ENCODE data around the gene KCNJ9.

KCNJ9 gene

DNA sequence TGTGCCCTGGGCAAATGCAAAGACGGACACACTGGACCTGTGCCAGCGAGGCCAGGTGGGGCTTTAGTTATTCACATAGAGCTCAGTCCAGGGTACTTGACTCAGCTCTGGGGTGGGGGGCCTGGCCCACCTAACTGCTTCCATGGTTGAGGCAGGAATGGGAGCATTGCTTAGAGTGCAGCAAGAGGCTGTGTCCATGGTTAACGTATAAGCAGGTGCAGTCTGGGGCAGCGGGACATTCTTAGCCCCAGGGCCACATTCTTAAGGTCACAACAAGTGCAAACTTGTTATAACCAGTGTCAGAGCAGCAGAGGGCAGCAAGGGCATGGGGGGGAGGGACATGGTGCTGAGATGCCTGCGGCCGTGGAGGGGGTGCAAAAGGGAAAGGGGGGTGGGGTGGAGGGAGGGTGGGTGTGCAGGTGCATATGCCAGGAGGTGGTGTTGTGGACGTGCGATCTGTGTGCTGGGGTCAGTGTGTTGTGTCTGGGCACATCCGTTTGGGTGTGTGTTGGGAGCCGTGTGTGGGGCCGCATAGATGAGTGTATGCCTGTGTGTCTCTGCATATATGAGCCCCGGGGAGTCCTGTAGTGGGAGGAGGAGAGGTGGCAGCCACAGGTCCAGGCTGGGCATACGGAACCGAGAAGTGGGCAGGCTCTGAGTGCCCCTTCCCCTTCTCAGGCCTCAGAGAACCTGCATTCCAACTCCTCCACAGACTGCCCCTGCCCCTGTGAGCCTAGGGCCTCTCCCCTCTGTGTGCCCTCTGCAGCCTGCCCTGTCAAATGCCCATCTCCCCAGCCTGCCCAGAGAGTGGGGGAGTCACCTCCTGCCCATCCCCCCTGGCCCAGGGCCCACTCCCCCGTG lies 19.7 kb upstream of the KCNJ9 start:
- H2AK5ac ChIP-seq (ENCODE audit: low read depth, low read length), result peak overlapping the region; percentile 86
- peaks cover 0 to 58% (median 0%) of the 10 kb centered on the region in 3 experiments for H3K27me3 ChIP-seq (ENCODE audit: control insufficient read depth in 3 of 3, insufficient read depth in 3 of 3, low read depth in 1 of 3, low read length in 3 of 3)
- peak overlapping the region; percentile 44 for H2BK120ac ChIP-seq (ENCODE audit: low read depth, low read length)
- H2BK5ac ChIP-seq (ENCODE audit: low read length), result peak overlapping the region; percentile 31
- no peaks in the 10 kb centered on the region for H3K79me1 ChIP-seq (ENCODE audit: low read depth, low read length)
- no peak overlapping the region for H4K8ac ChIP-seq (ENCODE audit: low read depth, low read length)
- no peak overlapping the region for H3K27ac ChIP-seq (replicated peaks; ENCODE audit: low read length)
- no peak overlapping the region for H3K4me3 ChIP-seq (ENCODE audit: low read length in 2 of 2)
- H2BK15ac ChIP-seq (ENCODE audit: low read length), result peak overlapping the region; percentile 44
- H3K4ac ChIP-seq (ENCODE audit: low read length), result no peak overlapping the region
- H2AFZ ChIP-seq (ENCODE audit: low read length), result peak overlapping the region; percentile 34
- peak overlapping the region; percentile 41 for H2BK12ac ChIP-seq (ENCODE audit: low read length)
- H4K91ac ChIP-seq (ENCODE audit: low read depth, low read length, poor library complexity), result no peak overlapping the region
- H3K23ac ChIP-seq (ENCODE audit: low read depth, low read length, poor library complexity), result peak overlapping the region; percentile 58
- WGBS, 2 donors (ENCODE audit: extremely low coverage in 2 of 2, insufficient read length in 2 of 2, insufficient replicate concordance in 1 of 2), result no CpG with 5 or more reads among the region's 15 CpGs
- no peak for DNase-seq (ENCODE audit: low spot score)
- H3K14ac ChIP-seq (ENCODE audit: low read length), result peak overlapping the region; percentile 83
- no peak overlapping the region for H3K9ac ChIP-seq (ENCODE audit: low read depth, low read length, poor library complexity)
- no peaks in the 10 kb centered on the region for H3K9me3 ChIP-seq (replicated peaks in 1 of 2; ENCODE audit: control insufficient read depth in 2 of 2, insufficient read depth in 1 of 2, low read depth in 1 of 2, low read length in 2 of 2)
- peaks cover 23 to 35% of the 10 kb centered on the region in 2 donors for H3K4me1 ChIP-seq (ENCODE audit: control insufficient read depth in 2 of 2, insufficient read depth in 1 of 2, low read depth in 1 of 2, low read length in 2 of 2)
- H3K4me2 ChIP-seq (ENCODE audit: insufficient read depth, low read length, poor library complexity, severe bottlenecking), result no peak overlapping the region
- H3K18ac ChIP-seq (ENCODE audit: low read length), result peak overlapping the region; percentile 82
- no peaks in the 10 kb centered on the region for H3K36me3 ChIP-seq (replicated peaks in 1 of 2; ENCODE audit: control insufficient read depth in 2 of 2, insufficient read depth in 2 of 2, low read length in 2 of 2)

DNA sequence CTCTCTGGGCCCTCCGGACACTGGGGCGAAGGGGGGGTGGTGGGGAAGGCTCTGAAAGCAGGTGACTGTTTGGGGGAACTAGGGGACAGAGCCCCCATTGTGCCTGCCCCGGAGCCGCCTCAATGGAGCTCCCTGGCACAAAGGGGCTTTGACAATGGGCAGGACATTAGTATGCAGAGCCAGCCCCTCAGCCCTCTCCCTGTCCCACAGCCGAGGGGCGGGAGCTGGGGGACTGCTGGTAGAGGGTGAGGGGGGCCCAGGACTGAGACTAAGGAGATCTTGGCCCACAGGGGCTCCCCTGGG lies 19.2 kb upstream of the KCNJ9 start:
- Histone ChIP-seq H2BK12ac (ENCODE audit: low read length) (no peak overlapping the region), H3K27ac (replicated peaks; ENCODE audit: low read length) (no peak overlapping the region), H3K36me3 (replicated peaks in 1 of 2; ENCODE audit: control insufficient read depth in 2 of 2, insufficient read depth in 2 of 2, low read length in 2 of 2) (no peaks in the 10 kb centered on the region), H3K18ac (ENCODE audit: low read length) (peak overlapping the region; percentile 82), H4K8ac (ENCODE audit: low read depth, low read length) (no peak overlapping the region), H3K27me3 (ENCODE audit: control insufficient read depth in 3 of 3, insufficient read depth in 3 of 3, low read depth in 1 of 3, low read length in 3 of 3) (peaks cover 0 to 58% (median 0%) of the 10 kb centered on the region in 3 experiments), H3K4me3 (ENCODE audit: low read length in 2 of 2) (no peak overlapping the region), H3K79me1 (ENCODE audit: low read depth, low read length) (no peaks in the 10 kb centered on the region), H2AK5ac (ENCODE audit: low read depth, low read length) (peak overlapping the region; percentile 86), H3K4ac (ENCODE audit: low read length) (no peak overlapping the region), H3K14ac (ENCODE audit: low read length) (no peak overlapping the region), H3K4me2 (ENCODE audit: insufficient read depth, low read length, poor library complexity, severe bottlenecking) (peak overlapping the region; percentile 28), H3K9me3 (replicated peaks in 1 of 2; ENCODE audit: control insufficient read depth in 2 of 2, insufficient read depth in 1 of 2, low read depth in 1 of 2, low read length in 2 of 2) (no peaks in the 10 kb centered on the region), H3K9ac (ENCODE audit: low read depth, low read length, poor library complexity) (no peak overlapping the region), H2BK5ac (ENCODE audit: low read length) (peak overlapping the region; percentile 31), H2BK120ac (ENCODE audit: low read depth, low read length) (peak overlapping the region; percentile 44), H2AFZ (ENCODE audit: low read length) (peak overlapping the region; percentile 34), H2BK15ac (ENCODE audit: low read length) (no peak overlapping the region), H4K91ac (ENCODE audit: low read depth, low read length, poor library complexity) (no peak overlapping the region), H3K4me1 (ENCODE audit: control insufficient read depth in 2 of 2, insufficient read depth in 1 of 2, low read depth in 1 of 2, low read length in 2 of 2) (peaks cover 27 to 41% of the 10 kb centered on the region in 2 donors), H3K23ac (ENCODE audit: low read depth, low read length, poor library complexity) (peak overlapping the region; percentile 58)
- no peak for DNase-seq (ENCODE audit: low spot score)
- no CpG with 5 or more reads among the region's 6 CpGs for WGBS, 2 donors (ENCODE audit: extremely low coverage in 2 of 2, insufficient read length in 2 of 2, insufficient replicate concordance in 1 of 2)

DNA sequence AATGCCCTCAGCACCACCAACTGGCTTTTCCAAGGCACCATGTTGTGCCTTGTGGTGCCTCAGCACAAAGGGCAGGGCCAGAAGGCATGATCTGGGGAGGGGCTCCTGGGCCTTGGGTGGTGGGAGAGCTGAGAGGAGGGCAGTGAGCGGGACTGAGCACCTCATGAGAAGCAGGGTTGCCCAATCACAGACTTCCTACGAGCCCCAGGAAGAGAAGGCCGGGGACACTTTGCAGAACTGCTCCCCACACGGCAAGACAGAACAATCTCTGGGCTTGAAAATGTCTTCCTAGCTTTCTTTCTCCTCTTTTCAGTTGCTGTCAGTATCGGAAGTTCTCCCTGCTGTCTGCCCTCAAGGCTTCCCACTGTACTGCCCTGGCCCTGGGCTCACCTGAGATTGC lies 18.2 kb upstream of the KCNJ9 start:
- Histone ChIP-seq H2AK5ac (ENCODE audit: low read depth, low read length) (peak overlapping the region; percentile 1), H3K18ac (ENCODE audit: low read length) (peak overlapping the region; percentile 12), H2BK15ac (ENCODE audit: low read length) (no peak overlapping the region), H3K4me2 (ENCODE audit: insufficient read depth, low read length, poor library complexity, severe bottlenecking) (no peak overlapping the region), H3K14ac (ENCODE audit: low read length) (peak overlapping the region; percentile 42), H4K8ac (ENCODE audit: low read depth, low read length) (no peak overlapping the region), H3K9me3 (replicated peaks in 1 of 2; ENCODE audit: control insufficient read depth in 2 of 2, insufficient read depth in 1 of 2, low read depth in 1 of 2, low read length in 2 of 2) (no peaks in the 10 kb centered on the region), H3K27ac (replicated peaks; ENCODE audit: low read length) (no peak overlapping the region), H3K27me3 (ENCODE audit: control insufficient read depth in 3 of 3, insufficient read depth in 3 of 3, low read depth in 1 of 3, low read length in 3 of 3) (peaks cover 0 to 56% (median 2%) of the 10 kb centered on the region in 3 experiments), H2BK120ac (ENCODE audit: low read depth, low read length) (no peak overlapping the region), H3K4me1 (ENCODE audit: control insufficient read depth in 2 of 2, insufficient read depth in 1 of 2, low read depth in 1 of 2, low read length in 2 of 2) (peaks cover 28 to 46% of the 10 kb centered on the region in 2 donors), H4K91ac (ENCODE audit: low read depth, low read length, poor library complexity) (no peak overlapping the region), H3K4me3 (ENCODE audit: low read length in 2 of 2) (no peak overlapping the region), H2BK12ac (ENCODE audit: low read length) (no peak overlapping the region), H3K4ac (ENCODE audit: low read length) (no peak overlapping the region), H2BK5ac (ENCODE audit: low read length) (no peak overlapping the region), H3K79me1 (ENCODE audit: low read depth, low read length) (no peaks in the 10 kb centered on the region), H3K36me3 (replicated peaks in 1 of 2; ENCODE audit: control insufficient read depth in 2 of 2, insufficient read depth in 2 of 2, low read length in 2 of 2) (no peaks in the 10 kb centered on the region), H3K9ac (ENCODE audit: low read depth, low read length, poor library complexity) (no peak overlapping the region), H3K23ac (ENCODE audit: low read depth, low read length, poor library complexity) (no peak overlapping the region), H2AFZ (ENCODE audit: low read length) (no peak overlapping the region)
- DNase-seq (ENCODE audit: low spot score), result no peak
- WGBS, 2 donors (ENCODE audit: extremely low coverage in 2 of 2, insufficient read length in 2 of 2, insufficient replicate concordance in 1 of 2), result no CpG with 5 or more reads among the region's 5 CpGs

DNA sequence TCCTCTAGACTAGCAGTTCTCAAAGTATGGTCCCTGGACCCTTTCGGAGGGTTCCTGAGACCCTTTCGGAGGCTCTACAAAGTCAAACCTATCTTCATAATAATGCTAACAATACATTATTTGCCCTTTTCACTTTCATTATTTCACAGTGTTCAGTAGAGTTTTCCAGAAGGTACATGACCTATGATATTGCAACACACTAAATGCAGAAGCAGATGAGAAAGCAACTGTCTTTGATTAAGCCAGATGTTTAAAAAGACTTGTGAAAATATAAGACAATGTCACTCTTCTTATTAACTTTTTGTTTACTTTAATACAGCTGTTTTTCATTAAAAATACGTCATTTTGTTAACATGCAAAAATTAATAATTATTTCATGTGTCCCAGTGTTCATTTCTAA lies 17.2 kb upstream of the KCNJ9 start:
- no peak overlapping the region for H2BK12ac ChIP-seq (ENCODE audit: low read length)
- no peak overlapping the region for H3K4me3 ChIP-seq (ENCODE audit: low read length in 2 of 2)
- WGBS, 2 donors (ENCODE audit: extremely low coverage in 2 of 2, insufficient read length in 2 of 2, insufficient replicate concordance in 1 of 2), result no CpG with 5 or more reads among the region's 3 CpGs
- H3K4me2 ChIP-seq (ENCODE audit: insufficient read depth, low read length, poor library complexity, severe bottlenecking), result no peak overlapping the region
- H2AFZ ChIP-seq (ENCODE audit: low read length), result no peak overlapping the region
- no peak overlapping the region for H3K14ac ChIP-seq (ENCODE audit: low read length)
- DNase-seq (ENCODE audit: low spot score), result no peak
- no peaks in the 10 kb centered on the region for H3K36me3 ChIP-seq (replicated peaks in 1 of 2; ENCODE audit: control insufficient read depth in 2 of 2, insufficient read depth in 2 of 2, low read length in 2 of 2)
- no peak overlapping the region for H4K91ac ChIP-seq (ENCODE audit: low read depth, low read length, poor library complexity)
- no peak overlapping the region for H3K9ac ChIP-seq (ENCODE audit: low read depth, low read length, poor library complexity)
- no peak overlapping the region for H2BK5ac ChIP-seq (ENCODE audit: low read length)
- H3K18ac ChIP-seq (ENCODE audit: low read length), result no peak overlapping the region
- H3K23ac ChIP-seq (ENCODE audit: low read depth, low read length, poor library complexity), result no peak overlapping the region
- H2BK120ac ChIP-seq (ENCODE audit: low read depth, low read length), result no peak overlapping the region
- no peak overlapping the region for H2AK5ac ChIP-seq (ENCODE audit: low read depth, low read length)
- H3K79me1 ChIP-seq (ENCODE audit: low read depth, low read length), result no peaks in the 10 kb centered on the region
- no peak overlapping the region for H3K4ac ChIP-seq (ENCODE audit: low read length)
- peaks cover 28 to 46% of the 10 kb centered on the region in 2 donors for H3K4me1 ChIP-seq (ENCODE audit: control insufficient read depth in 2 of 2, insufficient read depth in 1 of 2, low read depth in 1 of 2, low read length in 2 of 2)
- H4K8ac ChIP-seq (ENCODE audit: low read depth, low read length), result no peak overlapping the region
- H3K27ac ChIP-seq (replicated peaks; ENCODE audit: low read length), result no peak overlapping the region
- H2BK15ac ChIP-seq (ENCODE audit: low read length), result no peak overlapping the region
- H3K27me3 ChIP-seq (ENCODE audit: control insufficient read depth in 3 of 3, insufficient read depth in 3 of 3, low read depth in 1 of 3, low read length in 3 of 3), result peaks cover 0 to 56% (median 4%) of the 10 kb centered on the region in 3 experiments
- H3K9me3 ChIP-seq (replicated peaks in 1 of 2; ENCODE audit: control insufficient read depth in 2 of 2, insufficient read depth in 1 of 2, low read depth in 1 of 2, low read length in 2 of 2), result no peaks in the 10 kb centered on the region

Data from neuronal stem cell (in vitro differentiated cells).